Erythroblast (primary cell): ENCODE measurements around the gene CPN1.
A peak's percentile ranks its signal among the peaks of the same experiment; 100 is the strongest.

Experiments
- DNase-seq, 2 experiments: peaks; one replicate each; lab custom pipeline; 2025; lab: John Stamatoyannopoulos, UW
- GATA1 ChIP-seq: IDR thresholded peaks from 2 replicates; pipeline ENCODE4 v1.6.1; 2011; ENCODE audit warnings: low read depth, mild to moderate bottlenecking, control low read depth, low read length, moderate library complexity
- POLR2A ChIP-seq: IDR thresholded peaks from 2 replicates; pipeline ENCODE4 v1.6.1; 2011; ENCODE audit warnings: mild to moderate bottlenecking, low read length

The CPN1 gene

GRCh38 chr10:100006243-100006886 lies 75.3 kb downstream of the CPN1 start:
- peak in 1 of 2 experiments; percentile 10 for DNase-seq
- no peak for TF ChIP-seq POLR2A
- TF ChIP-seq GATA1, result no peak

- no peak for TF ChIP-seq POLR2A
- no peak for TF ChIP-seq GATA1
- no peak for DNase-seq
Measured at GRCh38 chr10:100004805-100005510, 76.7 kb downstream of the CPN1 start.

- no peak for DNase-seq
Measured at GRCh38 chr10:100000109-100000644, 81.5 kb downstream of the CPN1 start.

GRCh38 chr10:99999319-100000108 lies 82.2 kb downstream of the CPN1 start:
- TF ChIP-seq POLR2A (no peak), GATA1 (no peak)
- no peak for DNase-seq

More at GRCh38 chr10:100000109-100000644, 81.5 kb downstream of the CPN1 start:
- TF ChIP-seq POLR2A (no peak), GATA1 (no peak)

GRCh38 chr10:99998889-99999288 lies 82.8 kb downstream of the CPN1 start:
- no peak for DNase-seq
- TF ChIP-seq GATA1, result no peak
- TF ChIP-seq POLR2A, result no peak

GRCh38 chr10:99996671-99997648 lies 84.7 kb downstream of the CPN1 start:
- TF ChIP-seq GATA1, result no peak
- TF ChIP-seq POLR2A, result no peak
- DNase-seq, result no peak

- no peak for TF ChIP-seq POLR2A
- no peak for TF ChIP-seq GATA1
Measured at GRCh38 chr10:99995713-99996112, 86.0 kb downstream of the CPN1 start.

GRCh38 chr10:99995269-99995668 lies 86.4 kb downstream of the CPN1 start:
- TF ChIP-seq POLR2A (no peak), GATA1 (no peak)
- DNase-seq, result no peak

More at GRCh38 chr10:99995713-99996112, 86.0 kb downstream of the CPN1 start:
- DNase-seq, result no peak

GRCh38 chr10:99994801-99995200 lies 86.9 kb downstream of the CPN1 start:
- DNase-seq, result no peak
- no peak for TF ChIP-seq POLR2A
- no peak for TF ChIP-seq GATA1

GRCh38 chr10:99993701-99994689 lies 87.7 kb downstream of the CPN1 start:
- peak; percentile 74 to 88 for DNase-seq
- TF ChIP-seq POLR2A, result peak; percentile 32
- TF ChIP-seq GATA1, result no peak
